Measurements from ENCODE around the gene C12orf75. TPM values are rescaled to one million over a fixed set of nuclear protein-coding genes. Genes with fewer than 3 reads are reported as not detected.
A peak's percentile ranks its signal among the peaks of the same experiment; 100 is the strongest.
"Not testable (repeated sequence)": the region's sequence is repeated elsewhere in the genome, so short reads cannot be mapped to it uniquely, and the experiment has no call there.

The C12orf75 gene
- total RNA-seq, 2 donors from 2014 or later, result 80.4 to 91.9 TPM

DNA sequence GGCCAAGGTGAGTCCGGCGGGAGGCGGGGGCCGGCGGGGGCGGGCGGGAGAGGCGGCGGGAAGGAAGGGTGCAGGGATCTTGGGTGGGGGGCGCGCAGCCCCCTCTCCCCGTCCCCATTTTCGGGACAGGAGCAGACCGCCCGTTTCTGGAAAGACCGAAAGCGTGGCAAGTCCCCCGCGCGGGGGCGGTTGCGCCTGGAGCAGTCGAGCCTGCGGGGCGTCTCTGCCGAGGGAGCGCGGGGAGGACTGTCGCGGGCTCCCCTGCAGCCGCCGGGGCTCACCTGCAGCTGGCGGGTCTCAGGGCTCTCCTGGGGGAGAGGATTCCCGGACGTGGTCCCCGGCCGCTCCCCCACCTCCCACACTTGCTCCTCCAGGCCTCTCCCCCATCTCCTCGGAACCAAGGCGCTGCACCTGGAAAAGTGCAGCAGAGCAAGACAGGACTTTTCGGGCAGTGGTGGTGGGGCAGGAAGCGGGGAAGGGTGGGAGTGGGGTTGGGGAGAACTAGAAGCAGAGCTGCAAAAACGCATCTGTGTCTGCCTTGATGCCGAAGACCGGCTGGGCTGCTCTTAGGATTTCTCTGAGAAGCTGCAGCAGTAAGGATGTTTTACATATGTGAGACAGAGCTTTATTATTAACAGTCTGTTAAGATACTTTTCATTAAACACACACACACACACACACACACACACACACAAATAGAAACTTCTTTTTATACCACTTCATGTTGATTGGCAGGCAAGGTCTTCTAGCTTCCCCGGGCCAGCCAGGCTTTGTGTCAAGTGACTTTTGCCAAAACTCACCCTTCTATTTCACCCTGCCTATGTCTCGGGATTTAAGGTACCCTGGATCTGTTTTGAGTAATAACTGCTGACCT is 677 bp downstream of the C12orf75 start:
- DNase-seq (ENCODE audit: low spot score) (no peak), ATAC-seq (ENCODE audit: insufficient number of reproducible peaks, low FRiP score, low read depth) (no peak)
- Histone ChIP-seq H3K4me1 (ENCODE audit: control insufficient read depth in 1 of 2, low read depth in 2 of 2) (peaks cover 25 to 48% of the 10 kb centered on the region in 2 donors), H3K27me3 (replicated peaks; ENCODE audit: insufficient read depth) (no peaks in the 10 kb centered on the region), H3K27ac (peak overlapping the region; percentile 50 to 62), H3K4me3 (peak overlapping the region; percentile 90), H3K36me3 (no peaks in the 10 kb centered on the region), H3K9me3 (no peaks in the 10 kb centered on the region)
- TF ChIP-seq, protein P1, sequence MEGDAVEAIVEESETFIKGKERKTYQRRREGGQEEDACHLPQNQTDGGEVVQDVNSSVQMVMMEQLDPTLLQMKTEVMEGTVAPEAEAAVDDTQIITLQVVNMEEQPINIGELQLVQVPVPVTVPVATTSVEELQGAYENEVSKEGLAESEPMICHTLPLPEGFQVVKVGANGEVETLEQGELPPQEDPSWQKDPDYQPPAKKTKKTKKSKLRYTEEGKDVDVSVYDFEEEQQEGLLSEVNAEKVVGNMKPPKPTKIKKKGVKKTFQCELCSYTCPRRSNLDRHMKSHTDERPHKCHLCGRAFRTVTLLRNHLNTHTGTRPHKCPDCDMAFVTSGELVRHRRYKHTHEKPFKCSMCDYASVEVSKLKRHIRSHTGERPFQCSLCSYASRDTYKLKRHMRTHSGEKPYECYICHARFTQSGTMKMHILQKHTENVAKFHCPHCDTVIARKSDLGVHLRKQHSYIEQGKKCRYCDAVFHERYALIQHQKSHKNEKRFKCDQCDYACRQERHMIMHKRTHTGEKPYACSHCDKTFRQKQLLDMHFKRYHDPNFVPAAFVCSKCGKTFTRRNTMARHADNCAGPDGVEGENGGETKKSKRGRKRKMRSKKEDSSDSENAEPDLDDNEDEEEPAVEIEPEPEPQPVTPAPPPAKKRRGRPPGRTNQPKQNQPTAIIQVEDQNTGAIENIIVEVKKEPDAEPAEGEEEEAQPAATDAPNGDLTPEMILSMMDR (IDR thresholded peaks at IDR 0.05), result peak; percentile 14

DNA sequence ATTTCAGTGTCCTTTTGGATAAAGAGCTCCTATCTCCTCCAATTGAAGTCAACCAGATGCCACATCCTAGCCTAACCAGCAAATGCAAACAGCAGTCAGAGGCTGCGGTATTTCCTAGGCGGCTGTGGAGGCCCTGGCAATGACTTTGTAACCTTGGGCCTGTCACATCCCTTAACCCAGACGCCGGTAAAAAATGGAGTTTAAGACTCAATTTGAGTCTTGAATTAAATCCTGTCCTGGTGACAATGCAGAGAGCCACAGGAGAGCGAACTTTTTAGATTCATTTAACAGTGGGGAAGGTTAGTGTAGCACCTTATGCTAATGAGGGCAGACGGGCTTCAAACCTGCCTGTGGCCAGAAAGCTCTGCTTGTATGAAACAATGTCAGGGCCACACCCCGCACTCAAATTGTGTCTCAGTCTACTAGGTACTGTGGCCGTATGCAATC is 1.3 kb downstream of the C12orf75 start:
- TF ChIP-seq, protein P1 (IDR thresholded peaks at IDR 0.05), result no peak
- no peak for ATAC-seq (ENCODE audit: insufficient number of reproducible peaks, low FRiP score, low read depth)
- Histone ChIP-seq H3K4me1 (ENCODE audit: control insufficient read depth in 1 of 2, low read depth in 2 of 2) (peaks cover 25 to 55% of the 10 kb centered on the region in 2 donors), H3K27ac (peak overlapping the region; percentile 50 to 62), H3K4me3 (peak overlapping the region; percentile 90), H3K36me3 (no peaks in the 10 kb centered on the region), H3K27me3 (replicated peaks; ENCODE audit: insufficient read depth) (no peaks in the 10 kb centered on the region), H3K9me3 (no peaks in the 10 kb centered on the region)
- DNase-seq (ENCODE audit: low spot score), result no peak

DNA sequence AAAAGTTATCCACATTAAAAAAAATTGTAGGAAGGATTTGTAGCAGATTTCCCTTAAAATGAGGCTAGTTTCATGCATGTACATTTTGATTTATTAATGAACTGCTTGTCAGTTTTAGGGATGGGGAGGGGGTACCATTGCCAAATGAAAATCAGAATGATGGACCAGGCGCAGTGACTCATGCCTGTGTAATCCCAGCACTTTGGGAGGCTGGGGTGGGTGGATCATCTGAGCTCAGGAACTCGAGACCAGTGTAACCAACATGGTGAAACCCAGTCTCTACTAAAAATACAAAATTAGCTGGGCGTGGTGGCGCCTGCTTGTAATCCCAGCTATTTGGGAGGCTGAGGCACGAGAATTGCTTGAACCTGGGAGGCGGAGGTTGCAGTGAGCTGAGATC is 1.8 kb downstream of the C12orf75 start:
- not testable (repeated sequence) for H3K27me3 ChIP-seq (replicated peaks; ENCODE audit: insufficient read depth); ATAC-seq (ENCODE audit: insufficient number of reproducible peaks, low FRiP score, low read depth); DNase-seq (ENCODE audit: low spot score); H3K9me3 ChIP-seq; H3K36me3 ChIP-seq
- Histone ChIP-seq H3K4me3 (peak overlapping the region; percentile 90), H3K27ac (peak overlapping the region; percentile 50 to 62), H3K4me1 (ENCODE audit: control insufficient read depth in 1 of 2, low read depth in 2 of 2) (peaks cover 25 to 59% of the 10 kb centered on the region in 2 donors)

DNA sequence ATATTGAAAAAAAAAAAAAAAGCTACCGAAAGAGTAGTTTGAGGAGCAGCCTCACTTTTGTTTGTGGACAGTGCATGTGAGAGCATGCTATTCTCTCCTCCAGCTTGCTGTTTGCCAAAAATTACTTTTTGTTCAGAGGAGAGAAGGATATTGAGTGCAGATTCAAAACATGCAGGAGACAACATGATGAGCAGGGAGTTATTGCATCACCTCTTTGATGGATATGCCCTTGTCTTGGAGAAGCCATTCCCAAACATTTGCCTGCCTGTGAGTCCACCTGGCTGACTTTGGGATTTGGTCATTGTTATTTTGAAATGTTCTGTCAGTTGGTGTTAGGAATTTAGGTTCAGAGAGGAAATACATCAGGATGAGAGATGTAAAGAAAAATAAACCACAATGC is 2.4 kb downstream of the C12orf75 start:
- Histone ChIP-seq H3K4me3 (no peak overlapping the region), H3K27me3 (replicated peaks; ENCODE audit: insufficient read depth) (no peaks in the 10 kb centered on the region), H3K4me1 (ENCODE audit: control insufficient read depth in 1 of 2, low read depth in 2 of 2) (peaks cover 30 to 64% of the 10 kb centered on the region in 2 donors), H3K36me3 (no peaks in the 10 kb centered on the region), H3K27ac (peak overlapping the region in 1 of 2 donors; percentile 25), H3K9me3 (no peaks in the 10 kb centered on the region)
- no peak for DNase-seq (ENCODE audit: low spot score)
- ATAC-seq (ENCODE audit: insufficient number of reproducible peaks, low FRiP score, low read depth), result no peak
- TF ChIP-seq, protein P1 (IDR thresholded peaks at IDR 0.05), result no peak

DNA sequence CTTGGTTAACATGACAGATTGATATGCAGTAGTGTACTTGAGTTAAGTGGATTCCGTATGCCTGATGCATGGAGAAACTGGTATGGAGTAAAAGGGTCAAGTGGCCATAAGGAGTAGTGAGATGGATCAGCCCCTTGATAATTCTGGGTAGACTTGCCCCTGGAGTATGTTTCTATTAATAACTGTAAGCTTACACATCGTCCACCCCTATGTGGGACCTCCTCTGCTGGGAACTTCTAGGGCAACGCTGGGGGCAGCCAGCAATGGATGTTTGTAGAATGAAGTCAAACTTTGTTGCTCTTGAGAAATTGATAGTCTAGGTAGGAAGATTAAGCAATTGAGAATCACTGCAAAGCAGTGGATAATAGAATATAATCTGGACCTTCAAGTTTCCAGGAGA is 3.5 kb downstream of the C12orf75 start:
- Histone ChIP-seq H3K4me3 (peak overlapping the region; percentile 42), H3K4me1 (ENCODE audit: control insufficient read depth in 1 of 2, low read depth in 2 of 2) (peaks cover 39 to 75% of the 10 kb centered on the region in 2 donors), H3K9me3 (no peaks in the 10 kb centered on the region), H3K27me3 (replicated peaks; ENCODE audit: insufficient read depth) (no peaks in the 10 kb centered on the region), H3K36me3 (no peaks in the 10 kb centered on the region), H3K27ac (peak overlapping the region; percentile 37 to 60)
- DNase-seq (ENCODE audit: low spot score), result no peak
- TF ChIP-seq, protein P1 (IDR thresholded peaks at IDR 0.05), result no peak
- no peak for ATAC-seq (ENCODE audit: insufficient number of reproducible peaks, low FRiP score, low read depth)
